Right atrium auricular region (tissue), 2 donors: ENCODE data around the gene APC. TPM values are rescaled to one million over a fixed set of nuclear protein-coding genes. Genes with fewer than 3 reads are reported as not detected.

Source experiments
- DNase-seq: peaks from one replicate; pipeline ENCODE4 v3.0.0-alpha.2; 2019; ENCODE audit warnings: low spot score
- H3K27ac ChIP-seq, 2 donors: fragments of 200-600 bp; sonication (generic); 1 replicate in 1 of 2; 2 replicates in 1 of 2; pipeline ENCODE4 v1.5.1; 2016 to 2019
- H3K27me3 ChIP-seq, 2 donors: fragments of 200-600 bp; sonication (generic); one replicate each; pipeline versions ENCODE4 v1.5.1 to v1.6.0; 2017 to 2019
- H3K36me3 ChIP-seq: fragments of 200-600 bp; sonication (generic); one replicate; pipeline ENCODE4 v1.5.1; 2016
- H3K4me1 ChIP-seq, 2 donors: fragments of 200-600 bp; sonication (generic); one replicate each; pipeline versions ENCODE4 v1.5.1 to v1.6.0; 2017 to 2019
- H3K4me3 ChIP-seq, 2 donors: fragments of 200-600 bp; sonication (generic); 1 replicate in 1 of 2; 2 replicates in 1 of 2; pipeline ENCODE4 v1.5.1; 2017 to 2019; ENCODE audit warnings: mild to moderate bottlenecking in 1 of 2, moderate library complexity in 1 of 2
- H3K9me3 ChIP-seq, 2 donors: fragments of 200-600 bp; sonication (generic); one replicate each; pipeline ENCODE4 v1.5.1; 2019
- CTCF ChIP-seq, 2 donors: fragments of 200-600 bp; sonication (generic); IDR thresholded peaks; one replicate each; pipeline ENCODE4 v1.5.1; 2019; ENCODE audit warnings: antibody characterized with exemption in 2 of 2
- total RNA-seq, 2 donors: library from RNA; depleted of rRNA; stranded (reverse); fragments of >200 nt; gene quantifications; one replicate each; pipeline ENCODE4 v1.1.0, GENCODE V29; 2016

Gene APC
- total RNA-seq, 2 donors from 2014 or later, result 38.3 to 50.9 TPM

DNA sequence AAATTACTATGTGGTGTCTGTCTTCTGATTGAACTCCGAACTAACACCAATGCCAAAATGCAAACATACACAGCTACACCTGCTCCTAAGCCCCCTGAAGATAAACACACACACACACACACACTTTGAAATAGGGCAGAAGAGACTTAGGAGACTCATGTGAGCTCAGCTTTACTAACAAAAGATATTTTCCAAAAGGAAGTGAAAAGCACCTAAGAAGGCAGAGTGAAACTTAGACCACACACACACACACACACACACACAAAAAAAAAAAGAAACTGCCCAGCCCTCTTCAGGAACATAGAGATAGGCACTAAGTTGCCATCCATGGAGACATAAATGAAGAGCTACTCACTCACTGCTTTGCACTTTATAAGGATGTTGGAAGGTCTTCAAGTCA, 45.2 kb upstream of the APC start:
- H3K4me3 ChIP-seq, result no peak overlapping the region
- no peaks in the 10 kb centered on the region for H3K9me3 ChIP-seq
- H3K4me1 ChIP-seq, result no peaks in the 10 kb centered on the region
- H3K27me3 ChIP-seq, result no peaks in the 10 kb centered on the region
- no peaks in the 10 kb centered on the region for H3K36me3 ChIP-seq
- TF ChIP-seq CTCF (IDR thresholded peaks at IDR 0.05), result no peak
- no peak overlapping the region for H3K27ac ChIP-seq
- DNase-seq, result no peak

DNA sequence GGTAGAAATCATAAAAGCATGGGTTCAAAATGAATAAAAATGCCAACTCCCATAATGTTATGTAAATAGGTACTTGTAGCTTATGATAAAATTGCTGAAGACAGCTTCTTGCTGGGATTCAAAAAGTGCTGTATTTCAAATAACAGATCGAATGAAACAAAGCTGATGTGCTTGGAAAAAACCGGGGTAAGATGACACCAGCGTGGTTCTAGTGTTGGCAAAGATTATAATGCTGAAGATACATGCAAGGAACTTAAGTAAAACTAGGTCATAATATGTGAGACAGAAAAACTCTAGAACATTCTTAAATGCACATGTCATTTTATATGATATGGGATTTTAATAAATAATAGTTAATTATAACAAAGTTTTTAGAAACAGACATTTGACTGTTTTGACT, 44.4 kb upstream of the APC start:
- no peaks in the 10 kb centered on the region for H3K9me3 ChIP-seq
- H3K27me3 ChIP-seq, result no peaks in the 10 kb centered on the region
- H3K4me1 ChIP-seq, result no peaks in the 10 kb centered on the region
- no peaks in the 10 kb centered on the region for H3K36me3 ChIP-seq
- no peak for DNase-seq
- no peak overlapping the region for H3K27ac ChIP-seq
- H3K4me3 ChIP-seq, result no peak overlapping the region
- no peak for TF ChIP-seq CTCF (IDR thresholded peaks at IDR 0.05)

DNA sequence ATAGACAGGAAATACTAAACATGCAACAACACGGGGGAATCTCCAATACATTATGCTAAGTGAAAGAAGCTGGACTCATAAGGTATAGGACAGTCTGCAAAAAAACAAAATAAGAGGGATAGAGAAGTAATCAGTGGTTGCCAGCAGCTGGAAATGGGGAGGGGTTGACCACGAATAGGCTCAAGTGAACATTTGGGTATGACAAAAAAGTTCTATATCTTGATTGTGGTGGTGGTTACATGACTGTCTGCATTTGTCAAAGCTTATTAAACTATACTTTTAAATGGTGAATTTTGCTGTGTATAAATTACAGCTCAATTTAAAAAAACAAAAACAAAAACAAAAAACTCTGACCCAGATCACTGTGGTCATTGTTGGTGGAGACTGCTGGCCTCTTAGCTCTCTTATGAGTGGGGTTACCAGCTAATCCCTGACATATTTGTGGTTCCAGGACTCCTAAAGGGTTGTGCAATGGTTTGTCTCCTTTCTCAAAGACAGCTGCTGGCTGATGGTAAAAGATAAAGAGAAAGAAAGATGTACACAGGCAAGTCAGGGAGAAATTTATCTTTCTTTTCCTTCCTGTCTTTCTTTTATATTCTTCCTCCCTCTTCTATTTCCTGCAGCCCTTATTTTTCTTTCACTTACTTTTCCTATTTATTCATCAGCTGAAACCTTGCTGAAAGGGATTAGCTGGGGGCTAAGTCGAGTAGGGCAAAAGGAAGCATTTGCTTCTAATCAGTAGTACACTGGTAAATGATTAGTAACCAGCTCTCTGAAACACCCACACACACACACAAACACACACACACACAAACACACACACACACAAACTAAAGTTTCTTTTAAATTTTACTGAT, 42.6 kb upstream of the APC start:
- no peak overlapping the region for H3K4me3 ChIP-seq
- H3K36me3 ChIP-seq, result no peaks in the 10 kb centered on the region
- no peak for TF ChIP-seq CTCF (IDR thresholded peaks at IDR 0.05)
- no peaks in the 10 kb centered on the region for H3K9me3 ChIP-seq
- no peak overlapping the region for H3K27ac ChIP-seq
- no peaks in the 10 kb centered on the region for H3K4me1 ChIP-seq
- DNase-seq, result no peak
- H3K27me3 ChIP-seq, result no peaks in the 10 kb centered on the region

DNA sequence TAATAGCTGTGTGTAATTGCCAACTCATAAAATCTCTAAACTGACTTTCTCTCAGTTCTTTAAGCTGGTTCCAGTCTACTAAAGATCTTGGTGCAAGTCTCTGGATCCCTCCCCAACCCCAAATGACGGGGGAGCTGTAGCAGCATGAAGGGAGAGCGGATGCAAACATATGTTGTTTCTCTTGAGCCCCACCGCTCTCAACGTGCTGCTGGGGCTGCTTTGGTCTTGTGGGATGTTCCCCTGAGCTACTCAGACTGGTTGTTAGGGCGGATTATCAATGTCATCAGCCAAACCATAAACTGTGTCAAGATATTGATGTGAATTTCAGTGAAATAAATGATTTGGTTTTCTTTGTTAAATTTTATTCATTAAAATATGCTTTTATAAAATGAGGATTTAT, 40.9 kb upstream of the APC start:
- Histone ChIP-seq H3K27ac (no peak overlapping the region), H3K9me3 (no peaks in the 10 kb centered on the region), H3K4me3 (no peak overlapping the region), H3K4me1 (no peaks in the 10 kb centered on the region), H3K27me3 (no peaks in the 10 kb centered on the region), H3K36me3 (no peaks in the 10 kb centered on the region)
- DNase-seq, result no peak
- no peak for TF ChIP-seq CTCF (IDR thresholded peaks at IDR 0.05)

DNA sequence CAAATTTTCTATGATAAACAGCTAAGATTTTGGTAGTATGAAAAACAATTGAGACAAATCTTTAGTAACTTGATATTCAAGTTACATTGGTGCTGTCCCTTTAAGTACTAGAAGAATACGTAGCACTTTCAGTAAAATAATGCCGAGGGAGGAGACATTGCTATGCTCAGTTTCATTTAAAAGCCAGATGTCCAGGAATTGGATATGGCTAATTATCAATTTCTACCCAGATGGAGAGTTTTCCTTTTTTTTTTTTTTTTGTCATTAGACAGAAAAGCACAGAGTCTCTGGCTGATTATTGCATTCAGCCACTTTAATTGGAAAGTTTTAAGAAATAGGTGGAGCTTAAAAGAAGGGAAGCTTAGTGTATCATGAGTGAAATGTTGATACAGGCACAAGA, 40.4 kb upstream of the APC start:
- no peak overlapping the region for H3K27ac ChIP-seq
- H3K4me1 ChIP-seq, result no peaks in the 10 kb centered on the region
- no peaks in the 10 kb centered on the region for H3K9me3 ChIP-seq
- no peaks in the 10 kb centered on the region for H3K36me3 ChIP-seq
- TF ChIP-seq CTCF (IDR thresholded peaks at IDR 0.05), result no peak
- H3K27me3 ChIP-seq, result no peaks in the 10 kb centered on the region
- no peak overlapping the region for H3K4me3 ChIP-seq
- DNase-seq, result no peak

GRCh38 chr5:112697833-112698232, 39.9 kb upstream of the APC start:
- H3K4me3 ChIP-seq, result no peak overlapping the region
- no peak for DNase-seq
- no peaks in the 10 kb centered on the region for H3K9me3 ChIP-seq
- H3K36me3 ChIP-seq, result no peaks in the 10 kb centered on the region
- H3K4me1 ChIP-seq, result no peaks in the 10 kb centered on the region
- no peak for TF ChIP-seq CTCF (IDR thresholded peaks at IDR 0.05)
- H3K27ac ChIP-seq, result no peak overlapping the region
- H3K27me3 ChIP-seq, result no peaks in the 10 kb centered on the region
